Stimulated activated CD8-positive, alpha-beta memory T cell treated with anti-CD3 and anti-CD28 coated beads, Interleukin-4, amount 100 ng/mL, for 48 hours (primary cell): ENCODE results near the gene OTOR.

Experiments used
- DNase-seq: peaks from one replicate; pipeline ENCODE4 v3.0.0-alpha.2; 2020

The OTOR gene

GRCh38 chr20:16752082-16752481 is 3.9 kb downstream of the OTOR start:
- DNase-seq, result no peak

GRCh38 chr20:16752901-16753300 is 4.7 kb downstream of the OTOR start:
- DNase-seq, result no peak

DNA sequence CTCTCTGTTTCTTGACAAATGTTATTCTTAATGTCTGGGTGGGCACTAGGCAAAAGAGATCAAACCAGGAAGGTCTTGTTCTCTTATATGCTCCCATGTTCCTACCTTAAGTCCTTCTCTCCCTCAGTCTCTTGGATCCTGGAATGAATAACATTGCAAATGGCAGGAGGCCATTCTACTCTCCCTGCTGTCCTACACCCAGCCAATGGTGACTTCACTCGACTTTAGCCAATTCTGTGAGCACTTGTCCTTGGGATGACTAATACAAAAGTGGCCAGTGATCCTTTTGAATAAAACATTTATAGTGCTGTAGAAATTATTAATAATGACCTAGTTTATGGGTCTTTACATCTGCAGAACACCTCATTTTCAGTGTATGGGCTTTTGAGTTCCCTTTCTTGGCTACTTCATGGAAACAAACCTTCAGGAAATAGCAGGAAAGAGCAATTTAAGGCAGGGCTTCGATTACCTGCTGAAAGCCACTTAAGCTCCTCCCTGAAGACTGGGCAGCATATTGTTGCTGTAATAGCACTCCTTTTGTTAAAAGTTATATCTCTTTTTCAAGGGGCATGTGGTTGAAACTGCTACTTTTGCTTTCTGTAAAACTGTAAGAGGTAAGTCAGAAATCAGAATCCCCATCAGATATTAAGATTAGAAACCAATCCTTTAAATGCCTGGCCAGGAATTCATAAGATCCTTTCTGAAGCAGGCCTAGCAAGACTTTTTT is 10.5 kb downstream of the OTOR start:
- no peak for DNase-seq

DNA sequence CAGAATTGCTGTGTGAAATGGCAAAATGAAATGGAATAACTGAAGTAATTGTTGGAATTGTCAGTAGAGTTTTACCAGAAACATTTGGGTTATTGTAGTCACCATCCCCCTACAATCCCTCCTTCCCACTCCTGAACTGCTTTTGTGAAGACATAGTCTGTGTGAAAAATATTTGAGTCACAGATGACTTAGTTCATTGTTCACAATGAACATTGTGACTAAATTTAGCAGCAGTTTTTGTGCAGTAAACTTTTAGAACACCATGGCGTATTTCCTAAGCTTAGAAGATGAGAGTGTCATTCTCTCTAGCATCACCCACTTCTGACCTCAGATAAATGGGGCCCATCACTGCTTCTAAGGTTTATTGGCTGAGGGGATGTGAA is 11.0 kb downstream of the OTOR start:
- no peak for DNase-seq

DNA sequence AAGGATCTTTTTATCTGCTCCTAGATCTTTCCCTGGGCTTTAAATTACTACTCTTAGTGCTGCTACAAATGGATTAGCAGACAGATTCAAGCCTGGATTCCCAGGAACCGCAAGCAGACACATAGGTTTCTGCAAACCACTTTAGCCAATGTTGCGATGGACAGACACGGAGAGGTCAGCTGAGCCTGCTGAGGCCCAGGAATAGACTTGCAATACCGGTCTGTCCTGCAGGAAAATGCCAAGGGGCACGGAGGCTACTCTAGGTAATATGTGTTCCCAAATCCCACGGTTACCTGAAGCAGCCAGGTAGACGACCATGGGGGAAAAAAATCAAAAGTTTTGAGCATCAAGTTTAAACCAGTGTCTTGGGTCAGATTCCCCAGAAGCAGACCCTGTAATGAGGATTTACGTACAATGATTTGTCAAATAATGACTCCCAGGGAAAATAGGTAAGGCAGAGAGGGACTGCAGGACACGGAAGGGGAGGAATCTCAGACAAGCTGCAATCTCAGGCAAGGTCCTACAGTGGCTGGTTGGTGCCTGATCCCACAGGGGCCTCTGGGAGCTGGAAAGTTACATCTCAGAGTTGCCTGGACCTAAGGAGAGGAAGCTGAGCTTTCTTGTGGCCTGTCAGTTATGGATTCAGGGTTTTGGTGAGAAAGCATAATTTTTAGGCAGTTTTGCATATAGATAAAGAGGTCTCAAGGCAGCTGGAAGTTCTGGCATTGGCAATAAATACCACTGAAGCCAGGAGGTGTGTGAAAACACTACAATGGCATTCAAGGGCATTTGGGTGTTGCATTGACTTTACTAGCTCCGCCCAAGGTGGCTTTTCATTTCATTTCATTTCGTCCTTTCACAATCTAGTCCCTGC is 12.5 kb downstream of the OTOR start:
- no peak for DNase-seq

DNA sequence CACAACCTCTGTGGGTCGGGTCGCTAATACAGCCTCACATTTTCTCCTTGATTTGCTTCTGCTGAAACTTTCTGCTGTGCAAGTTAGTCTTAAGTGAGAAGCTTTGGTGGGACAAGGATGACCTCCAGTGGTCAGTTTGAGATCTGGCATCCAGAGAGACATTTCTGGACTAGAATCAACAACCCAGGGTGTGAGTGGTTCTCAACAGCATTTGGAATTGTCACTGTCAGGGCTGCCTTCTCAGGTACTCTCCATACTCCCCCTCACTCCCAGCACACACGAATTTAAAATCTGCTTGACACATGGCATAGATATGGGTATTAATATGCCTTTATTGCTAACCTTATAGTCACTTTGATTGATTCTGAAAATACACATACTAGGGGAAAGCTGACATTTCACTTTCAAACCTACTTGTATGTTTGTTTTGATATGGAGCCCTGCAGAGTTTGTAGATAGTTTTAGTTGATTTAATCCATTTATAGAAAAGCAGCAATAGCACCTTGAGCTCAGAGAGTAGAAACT is 13.2 kb downstream of the OTOR start:
- DNase-seq, result peak; percentile 54

- DNase-seq, result no peak
These were observed 16.4 kb downstream of the OTOR start for GRCh38 chr20:16764560-16764959.

DNA sequence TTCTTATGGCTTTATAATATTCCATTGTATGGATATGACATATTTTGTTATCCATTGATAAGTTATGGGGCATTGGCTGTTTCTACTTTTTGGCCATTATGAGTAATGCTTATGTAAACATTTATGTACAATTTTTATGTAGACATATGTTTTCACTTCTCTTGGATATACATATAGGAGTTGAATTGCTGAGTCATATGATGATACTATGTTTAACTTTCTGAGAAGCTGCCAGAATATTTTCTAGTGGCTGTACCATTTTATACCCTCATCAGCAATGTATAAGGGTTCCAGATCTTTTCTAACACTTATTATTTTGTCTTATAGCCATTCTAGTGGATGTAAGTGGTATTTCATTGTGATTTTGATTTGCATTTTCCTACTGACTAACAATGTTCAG is 23.1 kb downstream of the OTOR start:
- no peak for DNase-seq

- no peak for DNase-seq
These were observed 27.8 kb downstream of the OTOR start for GRCh38 chr20:16775961-16776360.

DNA sequence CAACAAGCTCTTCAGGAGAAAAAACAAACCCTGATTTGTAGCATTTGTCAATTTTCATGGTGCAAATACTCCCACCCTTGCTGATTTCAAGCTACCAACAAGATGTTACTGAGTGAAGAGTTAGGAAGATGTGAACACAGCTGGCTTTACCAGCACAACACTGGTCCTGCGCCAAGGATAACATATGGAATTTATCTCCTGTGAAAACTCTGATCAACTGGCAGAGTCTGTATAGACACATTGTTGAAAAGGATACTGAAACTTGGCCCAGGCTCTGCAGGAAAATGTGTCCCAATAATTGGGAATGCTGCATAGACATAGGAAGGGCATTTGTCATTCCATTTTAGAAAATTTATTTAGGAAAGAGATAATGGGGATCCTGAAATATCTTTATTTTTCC is 29.0 kb downstream of the OTOR start:
- DNase-seq, result no peak

- no peak for DNase-seq
These were observed 30.0 kb downstream of the OTOR start for GRCh38 chr20:16778159-16778558.

GRCh38 chr20:16781496-16781895 is 33.3 kb downstream of the OTOR start:
- no peak for DNase-seq

DNA sequence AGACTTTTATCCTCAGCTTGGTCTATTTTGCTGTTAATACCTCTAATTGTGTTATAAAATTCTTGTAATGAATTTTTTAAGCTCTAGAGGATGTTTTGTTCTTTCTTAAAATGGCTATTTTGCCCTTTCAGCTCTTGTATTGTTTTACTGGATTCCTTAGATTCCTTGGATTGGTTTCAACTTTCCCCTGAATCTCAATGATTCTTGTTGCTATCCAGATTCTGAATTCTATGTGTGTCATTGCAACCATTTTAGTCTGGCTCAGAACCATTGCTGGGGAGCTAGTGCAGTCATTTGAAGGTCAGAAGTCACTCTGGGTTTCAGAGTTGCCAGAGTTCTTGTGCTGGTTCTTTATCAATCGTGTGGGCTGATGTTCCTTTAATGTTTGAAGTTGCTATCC is 37.1 kb downstream of the OTOR start:
- DNase-seq, result no peak
